Lower leg skin (tissue), 3 donors: ENCODE measurements around the gene CYP2B6.
"Not testable (repeated sequence)": the region's sequence is repeated elsewhere in the genome, so short reads cannot be mapped to it uniquely, and the experiment has no call there.

Experiments
- CTCF ChIP-seq, 3 donors: fragments of 450-650 bp; IDR thresholded peaks; one replicate each; pipeline ENCODE4 v1.5.1; 2016; ENCODE audit warnings: antibody characterized with exemption in 3 of 3, mild to moderate bottlenecking in 3 of 3, moderate library complexity in 2 of 3
- POLR2A ChIP-seq, 2 donors: fragments of 450-650 bp; IDR thresholded peaks; one replicate each; pipeline ENCODE4 v1.6.1; 2016 to 2017; ENCODE audit warnings: antibody characterized with exemption in 2 of 2, mild to moderate bottlenecking in 1 of 2, moderate library complexity in 1 of 2

GRCh38 chr19:41052162-41052561, 61.1 kb downstream of the CYP2B6 start:
- TF ChIP-seq CTCF, POLR2A (IDR thresholded peaks at IDR 0.05): not testable (repeated sequence)
